Liver (tissue), 9 donors: ENCODE data around the gene TMEM184A. TPM values are rescaled to one million over a fixed set of nuclear protein-coding genes. Genes with fewer than 3 reads are reported as not detected.

Experiments
- DNase-seq: peaks from one replicate; pipeline ENCODE4 v3.0.0-alpha.2; 2017; ENCODE audit warnings: low spot score
- H3K27ac ChIP-seq, 2 donors: one replicate each; pipeline ENCODE4 v1.7.0; 2013; ENCODE audit warnings: inconsistent platforms in 2 of 2, low read length in 2 of 2, control low read depth in 1 of 2, low read depth in 1 of 2, mild to moderate bottlenecking in 1 of 2
- H3K27me3 ChIP-seq, 4 donors: one replicate each; pipeline versions ENCODE4 v1.6.1 to v1.7.0; 2013; ENCODE audit warnings: low read length in 3 of 4, inconsistent platforms in 1 of 4, mild to moderate bottlenecking in 1 of 4, moderate library complexity in 1 of 4; ENCODE audit not compliant: control insufficient read depth in 4 of 4, insufficient read depth in 4 of 4
- H3K36me3 ChIP-seq, 4 donors: one replicate each; pipeline versions ENCODE4 v1.6.1 to v1.7.0; 2013; ENCODE audit warnings: low read length in 3 of 4, mild to moderate bottlenecking in 3 of 4, low read depth in 1 of 4, moderate library complexity in 1 of 4; ENCODE audit not compliant: control insufficient read depth in 4 of 4, insufficient read depth in 3 of 4
- H3K4me1 ChIP-seq, 4 donors: one replicate each; pipeline versions ENCODE4 v1.6.1 to v1.7.0; 2013; ENCODE audit warnings: low read length in 3 of 4, mild to moderate bottlenecking in 3 of 4, moderate library complexity in 1 of 4; ENCODE audit not compliant: control insufficient read depth in 4 of 4, insufficient read depth in 4 of 4
- H3K4me3 ChIP-seq, 3 donors: one replicate each; pipeline versions ENCODE4 v1.6.1 to v1.7.0; 2013; ENCODE audit warnings: low read length in 3 of 3, control low read depth in 1 of 3, low read depth in 1 of 3, mild to moderate bottlenecking in 1 of 3
- H3K9ac ChIP-seq, 2 donors: one replicate each; pipeline ENCODE4 v1.7.0; 2013; ENCODE audit warnings: low read length in 2 of 2, mild to moderate bottlenecking in 2 of 2, moderate library complexity in 2 of 2, control low read depth in 1 of 2, low read depth in 1 of 2
- H3K9me3 ChIP-seq, 4 donors: one replicate each; pipeline versions ENCODE4 v1.6.1 to v1.7.0; 2013; ENCODE audit warnings: low read length in 3 of 4; ENCODE audit not compliant: control insufficient read depth in 4 of 4
- EGR1 ChIP-seq, 2 donors: IDR thresholded peaks; 2 replicates each; pipeline ENCODE4 v1.6.1; 2016 to 2018; ENCODE audit warnings: antibody characterized with exemption in 2 of 2, low read depth in 2 of 2
- FOXA1 ChIP-seq: IDR thresholded peaks from 2 replicates; pipeline ENCODE4 v1.6.1; 2016; ENCODE audit warnings: antibody characterized with exemption
- FOXA2 ChIP-seq: IDR thresholded peaks from 2 replicates; pipeline ENCODE4 v1.6.1; 2016; ENCODE audit warnings: antibody characterized with exemption
- GABPA ChIP-seq, 2 donors: IDR thresholded peaks in 1 of 2; conservative IDR thresholded peaks in 1 of 2; 2 replicates each; pipeline ENCODE4 v1.6.1; 2016; ENCODE audit warnings: antibody characterized with exemption in 2 of 2, mild to moderate bottlenecking in 1 of 2, moderate library complexity in 1 of 2
- HNF4A ChIP-seq, 2 donors: conservative IDR thresholded peaks; 2 replicates each; pipeline ENCODE4 v1.6.1; 2016; ENCODE audit warnings: antibody characterized with exemption in 2 of 2, mild to moderate bottlenecking in 2 of 2
- HNF4G ChIP-seq: IDR thresholded peaks from 2 replicates; pipeline ENCODE4 v1.6.1; 2016; ENCODE audit warnings: antibody characterized with exemption
- JUND ChIP-seq, 2 donors: IDR thresholded peaks; 2 replicates each; pipeline ENCODE4 v1.6.1; 2016; ENCODE audit warnings: antibody characterized with exemption in 2 of 2
- NR2F2 ChIP-seq: IDR thresholded peaks from 2 replicates; pipeline ENCODE4 v1.6.1; 2016; ENCODE audit warnings: antibody characterized with exemption
- RAD21 ChIP-seq, 2 donors: IDR thresholded peaks; 2 replicates each; pipeline ENCODE4 v1.6.1; 2016; ENCODE audit warnings: antibody characterized with exemption in 2 of 2, mild to moderate bottlenecking in 2 of 2
- RXRA ChIP-seq, 2 donors: IDR thresholded peaks; 2 replicates each; pipeline ENCODE4 v1.6.1; 2017 to 2018; ENCODE audit warnings: antibody characterized with exemption in 2 of 2, mild to moderate bottlenecking in 1 of 2
- SP1 ChIP-seq: IDR thresholded peaks from 2 replicates; pipeline ENCODE4 v1.6.1; 2018; ENCODE audit warnings: antibody characterized with exemption, mild to moderate bottlenecking
- TAF1 ChIP-seq: conservative IDR thresholded peaks from 2 replicates; pipeline ENCODE4 v1.6.1; 2016; ENCODE audit warnings: antibody characterized with exemption, mild to moderate bottlenecking
- YY1 ChIP-seq: IDR thresholded peaks from 2 replicates; pipeline ENCODE4 v1.6.1; 2016; ENCODE audit warnings: antibody characterized with exemption, mild to moderate bottlenecking
- WGBS: extraction: QIAGEN DNeasy Blood & Tissue Kit; methylation state at CpG from one replicate; pipeline ENCODE4 v1.1.7; 2013; 5-methylcytosine and 5-hydroxymethylcytosine counted together
- polyA plus RNA-seq, 2 donors: library from polyadenylated mRNA; stranded (reverse) in 1 of 2; unstranded in 1 of 2; fragments of 200-250 nt in 1 of 2; fragments of >200 nt in 1 of 2; fragmentation: Nextera tagmentation in 1 of 2; extraction: Ambion mirVana in 1 of 2; gene quantifications; one replicate each; pipeline versions ENCODE4 v1.2.1 to v1.2.3, GENCODE V29; 2013 to 2015
- total RNA-seq, 2 donors: library from RNA; depleted of rRNA; stranded (reverse); fragments of >200 nt; gene quantifications; one replicate each; pipeline ENCODE4 v1.2.3, GENCODE V29; 2014
- TF ChIP-seq, protein P1 (sequence below): IDR thresholded peaks from 2 replicates; pipeline ENCODE4 v1.6.1; 2016; ENCODE audit warnings: antibody characterized with exemption
- TF ChIP-seq, protein P2 (sequence below): IDR thresholded peaks from 2 replicates; pipeline ENCODE4 v1.6.1; 2016; ENCODE audit warnings: antibody characterized with exemption
- TF ChIP-seq, protein P3 (sequence below): IDR thresholded peaks from 2 replicates; pipeline ENCODE4 v1.6.1; 2016; ENCODE audit warnings: antibody characterized with exemption
- TF ChIP-seq, protein P4 (sequence below): fragments of 150-350 bp; IDR thresholded peaks from 2 replicates; pipeline ENCODE4 v1.5.1; 2017; ENCODE audit warnings: improper control_type of control experiment, low read depth, low read length; ENCODE audit not compliant: missing input control
- TF ChIP-seq, protein P5 (sequence below): IDR thresholded peaks from 2 replicates; pipeline ENCODE4 v1.6.1; 2016; ENCODE audit warnings: antibody characterized with exemption, mild to moderate bottlenecking
- donor health status: healthy.
- donor health status: healthy.
- donor health status: healthy.
- donor health status: healthy.
- donor health status: healthy.

The TMEM184A gene
- total and polyA plus RNA-seq, 4 donors: 1.6 to 12.6 (median 11.4) TPM

DNA sequence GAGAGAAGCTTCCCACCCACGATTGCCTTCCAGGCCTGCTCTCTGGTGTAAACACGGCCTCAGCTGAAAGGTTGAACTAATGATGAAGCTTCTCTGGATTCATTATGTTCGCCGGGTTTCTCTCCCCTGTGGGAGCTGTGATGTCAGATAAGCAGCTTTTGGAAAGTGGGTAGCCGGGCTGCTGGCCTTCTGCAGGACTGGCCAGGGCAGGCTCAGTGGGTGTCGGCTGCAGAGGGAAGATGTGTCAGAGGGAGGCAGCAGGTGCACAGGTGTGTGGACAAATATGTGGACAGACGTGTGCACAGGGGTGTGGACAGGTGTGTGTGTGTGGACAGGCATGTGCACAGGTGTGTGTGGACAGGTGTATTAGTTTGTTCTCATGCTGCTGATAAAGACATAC, 42.3 kb upstream of the TMEM184A start:
- H3K4me3 ChIP-seq: no peak overlapping the region
- H3K36me3 ChIP-seq: no peaks in the 10 kb centered on the region
- H3K4me1 ChIP-seq: no peaks in the 10 kb centered on the region
- DNase-seq: no peak
- no peak overlapping the region for H3K27ac ChIP-seq
- no peak overlapping the region for H3K9ac ChIP-seq
- no peaks in the 10 kb centered on the region for H3K9me3 ChIP-seq
- no peak for TF ChIP-seq FOXA2
- H3K27me3 ChIP-seq: no peaks in the 10 kb centered on the region
- WGBS: 87% methylated on average over 7 of the region's 7 CpGs

DNA sequence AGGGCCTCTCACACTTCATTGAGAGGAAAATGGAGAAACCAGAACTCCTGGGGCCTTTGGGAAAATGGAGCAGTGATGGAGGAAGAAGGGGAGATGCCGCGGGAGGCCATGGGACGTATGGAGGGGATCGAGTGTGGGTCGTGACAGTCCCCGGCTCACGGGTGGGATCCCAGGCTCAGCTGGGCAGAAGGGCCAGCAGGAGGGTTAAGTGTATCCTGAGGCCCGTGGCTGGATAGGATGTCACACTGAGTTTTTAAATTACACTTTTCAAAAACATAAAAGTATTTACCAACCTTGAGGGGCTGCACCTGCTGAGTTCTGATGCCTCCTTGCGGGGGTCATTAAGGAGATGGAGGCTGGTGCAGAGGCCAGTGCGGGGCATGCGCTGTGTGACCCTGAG, 41.8 kb upstream of the TMEM184A start:
- H3K9me3 ChIP-seq: no peaks in the 10 kb centered on the region

More for the DNA sequence above, 41.8 kb upstream of the TMEM184A start:
- TF ChIP-seq SP1 (no peak), FOXA2 (no peak), NR2F2 (no peak), YY1 (no peak), TAF1 (no peak), GABPA (IDR thresholded peaks at IDR 0.05 in 1 of 2, conservative IDR thresholded peaks at IDR 0.05 in 1 of 2) (no peak), RAD21 (IDR thresholded peaks at IDR 0.05) (no peak), FOXA1 (no peak), JUND (IDR thresholded peaks at IDR 0.05) (no peak), RXRA (IDR thresholded peaks at IDR 0.05) (no peak), EGR1 (IDR thresholded peaks at IDR 0.05; ENCODE audit: low read depth in 2 of 2) (no peak), HNF4G (no peak), HNF4A (conservative IDR thresholded peaks at IDR 0.05) (no peak)
- TF ChIP-seq, protein P1, sequence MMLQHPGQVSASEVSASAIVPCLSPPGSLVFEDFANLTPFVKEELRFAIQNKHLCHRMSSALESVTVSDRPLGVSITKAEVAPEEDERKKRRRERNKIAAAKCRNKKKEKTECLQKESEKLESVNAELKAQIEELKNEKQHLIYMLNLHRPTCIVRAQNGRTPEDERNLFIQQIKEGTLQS: no peak
- TF ChIP-seq, protein P2, sequence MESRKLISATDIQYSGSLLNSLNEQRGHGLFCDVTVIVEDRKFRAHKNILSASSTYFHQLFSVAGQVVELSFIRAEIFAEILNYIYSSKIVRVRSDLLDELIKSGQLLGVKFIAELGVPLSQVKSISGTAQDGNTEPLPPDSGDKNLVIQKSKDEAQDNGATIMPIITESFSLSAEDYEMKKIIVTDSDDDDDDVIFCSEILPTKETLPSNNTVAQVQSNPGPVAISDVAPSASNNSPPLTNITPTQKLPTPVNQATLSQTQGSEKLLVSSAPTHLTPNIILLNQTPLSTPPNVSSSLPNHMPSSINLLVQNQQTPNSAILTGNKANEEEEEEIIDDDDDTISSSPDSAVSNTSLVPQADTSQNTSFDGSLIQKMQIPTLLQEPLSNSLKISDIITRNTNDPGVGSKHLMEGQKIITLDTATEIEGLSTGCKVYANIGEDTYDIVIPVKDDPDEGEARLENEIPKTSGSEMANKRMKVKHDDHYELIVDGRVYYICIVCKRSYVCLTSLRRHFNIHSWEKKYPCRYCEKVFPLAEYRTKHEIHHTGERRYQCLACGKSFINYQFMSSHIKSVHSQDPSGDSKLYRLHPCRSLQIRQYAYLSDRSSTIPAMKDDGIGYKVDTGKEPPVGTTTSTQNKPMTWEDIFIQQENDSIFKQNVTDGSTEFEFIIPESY: no peak
- TF ChIP-seq, protein P3, sequence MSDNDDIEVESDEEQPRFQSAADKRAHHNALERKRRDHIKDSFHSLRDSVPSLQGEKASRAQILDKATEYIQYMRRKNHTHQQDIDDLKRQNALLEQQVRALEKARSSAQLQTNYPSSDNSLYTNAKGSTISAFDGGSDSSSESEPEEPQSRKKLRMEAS: no peak
- TF ChIP-seq, protein P4, sequence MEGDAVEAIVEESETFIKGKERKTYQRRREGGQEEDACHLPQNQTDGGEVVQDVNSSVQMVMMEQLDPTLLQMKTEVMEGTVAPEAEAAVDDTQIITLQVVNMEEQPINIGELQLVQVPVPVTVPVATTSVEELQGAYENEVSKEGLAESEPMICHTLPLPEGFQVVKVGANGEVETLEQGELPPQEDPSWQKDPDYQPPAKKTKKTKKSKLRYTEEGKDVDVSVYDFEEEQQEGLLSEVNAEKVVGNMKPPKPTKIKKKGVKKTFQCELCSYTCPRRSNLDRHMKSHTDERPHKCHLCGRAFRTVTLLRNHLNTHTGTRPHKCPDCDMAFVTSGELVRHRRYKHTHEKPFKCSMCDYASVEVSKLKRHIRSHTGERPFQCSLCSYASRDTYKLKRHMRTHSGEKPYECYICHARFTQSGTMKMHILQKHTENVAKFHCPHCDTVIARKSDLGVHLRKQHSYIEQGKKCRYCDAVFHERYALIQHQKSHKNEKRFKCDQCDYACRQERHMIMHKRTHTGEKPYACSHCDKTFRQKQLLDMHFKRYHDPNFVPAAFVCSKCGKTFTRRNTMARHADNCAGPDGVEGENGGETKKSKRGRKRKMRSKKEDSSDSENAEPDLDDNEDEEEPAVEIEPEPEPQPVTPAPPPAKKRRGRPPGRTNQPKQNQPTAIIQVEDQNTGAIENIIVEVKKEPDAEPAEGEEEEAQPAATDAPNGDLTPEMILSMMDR: no peak
- TF ChIP-seq, protein P5, sequence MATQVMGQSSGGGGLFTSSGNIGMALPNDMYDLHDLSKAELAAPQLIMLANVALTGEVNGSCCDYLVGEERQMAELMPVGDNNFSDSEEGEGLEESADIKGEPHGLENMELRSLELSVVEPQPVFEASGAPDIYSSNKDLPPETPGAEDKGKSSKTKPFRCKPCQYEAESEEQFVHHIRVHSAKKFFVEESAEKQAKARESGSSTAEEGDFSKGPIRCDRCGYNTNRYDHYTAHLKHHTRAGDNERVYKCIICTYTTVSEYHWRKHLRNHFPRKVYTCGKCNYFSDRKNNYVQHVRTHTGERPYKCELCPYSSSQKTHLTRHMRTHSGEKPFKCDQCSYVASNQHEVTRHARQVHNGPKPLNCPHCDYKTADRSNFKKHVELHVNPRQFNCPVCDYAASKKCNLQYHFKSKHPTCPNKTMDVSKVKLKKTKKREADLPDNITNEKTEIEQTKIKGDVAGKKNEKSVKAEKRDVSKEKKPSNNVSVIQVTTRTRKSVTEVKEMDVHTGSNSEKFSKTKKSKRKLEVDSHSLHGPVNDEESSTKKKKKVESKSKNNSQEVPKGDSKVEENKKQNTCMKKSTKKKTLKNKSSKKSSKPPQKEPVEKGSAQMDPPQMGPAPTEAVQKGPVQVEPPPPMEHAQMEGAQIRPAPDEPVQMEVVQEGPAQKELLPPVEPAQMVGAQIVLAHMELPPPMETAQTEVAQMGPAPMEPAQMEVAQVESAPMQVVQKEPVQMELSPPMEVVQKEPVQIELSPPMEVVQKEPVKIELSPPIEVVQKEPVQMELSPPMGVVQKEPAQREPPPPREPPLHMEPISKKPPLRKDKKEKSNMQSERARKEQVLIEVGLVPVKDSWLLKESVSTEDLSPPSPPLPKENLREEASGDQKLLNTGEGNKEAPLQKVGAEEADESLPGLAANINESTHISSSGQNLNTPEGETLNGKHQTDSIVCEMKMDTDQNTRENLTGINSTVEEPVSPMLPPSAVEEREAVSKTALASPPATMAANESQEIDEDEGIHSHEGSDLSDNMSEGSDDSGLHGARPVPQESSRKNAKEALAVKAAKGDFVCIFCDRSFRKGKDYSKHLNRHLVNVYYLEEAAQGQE: no peak
- Histone ChIP-seq H3K4me3 (no peak overlapping the region), H3K27ac (no peak overlapping the region), H3K27me3 (no peaks in the 10 kb centered on the region), H3K9ac (no peak overlapping the region), H3K36me3 (no peaks in the 10 kb centered on the region), H3K4me1 (no peaks in the 10 kb centered on the region)
- DNase-seq: no peak
- 90% methylated on average over 11 of the region's 11 CpGs for WGBS
